ENCODE data around the gene ANKRD33B.

The ANKRD33B gene

DNA sequence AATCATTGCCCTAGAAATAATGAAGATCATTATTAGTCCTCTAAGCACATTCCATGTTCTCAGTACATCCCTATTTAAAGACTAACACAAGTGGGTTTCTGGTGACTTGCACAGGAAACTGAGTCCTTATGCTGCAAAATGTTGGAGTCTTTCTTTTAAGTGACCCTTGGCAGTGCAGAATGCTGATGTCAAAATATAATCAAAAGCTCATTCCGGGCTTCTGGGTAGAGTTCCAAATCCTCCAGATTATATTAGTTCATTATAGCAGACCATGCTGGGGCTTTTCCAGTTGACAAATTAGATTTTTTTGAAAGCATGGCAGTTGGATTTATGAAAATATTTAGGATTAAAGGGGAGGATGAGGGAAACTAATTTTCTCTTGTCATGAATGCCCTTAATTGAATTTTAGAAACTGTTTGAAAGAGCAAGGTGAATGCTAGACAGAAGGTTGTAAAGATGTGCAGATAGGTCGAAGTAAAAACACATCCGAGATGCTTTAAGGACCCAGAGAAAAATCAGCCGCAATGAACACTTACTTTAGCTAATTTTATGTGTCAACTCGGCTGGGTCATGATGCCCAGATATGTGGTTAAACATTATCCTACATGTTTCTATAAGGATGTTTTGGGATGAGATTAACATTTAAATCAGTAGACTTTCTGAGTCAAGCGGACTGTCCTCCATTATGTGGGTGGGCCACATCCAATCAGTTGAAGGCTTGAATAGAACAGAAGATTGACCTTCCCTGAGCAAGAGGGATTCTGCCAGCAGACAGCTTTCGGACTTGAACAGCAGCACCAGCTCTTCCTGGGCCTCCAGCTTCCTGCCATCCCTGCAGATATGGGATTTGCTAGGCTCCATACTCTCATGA lies 108.5 kb downstream of the ANKRD33B start:
- no peak for DNase-seq (ENCODE audit: low read depth in 2 of 2, low spot score in 1 of 2)

DNA sequence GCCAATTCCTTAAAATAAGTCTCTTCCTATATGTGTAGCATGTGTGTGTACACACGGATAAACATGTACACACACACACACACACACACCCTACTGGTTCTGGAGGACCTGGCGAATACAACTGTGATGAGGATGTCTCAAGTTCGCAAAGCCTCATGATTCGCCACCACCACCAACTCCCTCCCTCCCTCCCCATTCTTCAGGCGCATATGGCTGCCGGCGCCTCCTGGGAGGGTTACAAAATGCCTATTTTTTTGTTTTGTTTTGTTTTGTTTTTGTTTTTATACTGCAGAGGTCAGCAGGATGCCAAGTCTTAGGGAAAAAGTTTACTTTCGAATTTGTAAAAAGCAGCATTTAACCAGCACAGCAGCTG lies 109.1 kb downstream of the ANKRD33B start:
- DNase-seq (ENCODE audit: low read depth in 2 of 2, low spot score in 1 of 2), result no peak

DNA sequence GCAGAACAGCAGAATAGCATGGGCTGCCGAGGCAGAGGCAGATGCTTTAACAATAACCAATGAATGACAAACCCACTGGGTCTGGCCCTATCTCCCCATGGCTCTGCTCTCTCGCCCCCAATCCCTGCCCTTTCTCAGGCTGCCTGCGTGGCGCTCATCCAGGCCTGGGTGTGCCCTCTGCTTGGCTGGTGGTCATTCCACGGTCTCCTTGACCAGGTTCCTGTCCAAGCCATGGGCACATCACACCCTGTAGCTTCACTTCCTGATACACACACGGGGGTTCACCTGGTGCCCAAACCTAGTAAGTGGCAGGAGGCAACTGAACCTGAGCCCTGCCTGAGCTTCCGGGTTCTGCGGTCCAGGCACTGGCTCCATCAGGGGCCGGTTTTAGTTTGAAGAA lies 109.5 kb downstream of the ANKRD33B start:
- no peak for DNase-seq (ENCODE audit: low read depth in 2 of 2, low spot score in 1 of 2)

DNA sequence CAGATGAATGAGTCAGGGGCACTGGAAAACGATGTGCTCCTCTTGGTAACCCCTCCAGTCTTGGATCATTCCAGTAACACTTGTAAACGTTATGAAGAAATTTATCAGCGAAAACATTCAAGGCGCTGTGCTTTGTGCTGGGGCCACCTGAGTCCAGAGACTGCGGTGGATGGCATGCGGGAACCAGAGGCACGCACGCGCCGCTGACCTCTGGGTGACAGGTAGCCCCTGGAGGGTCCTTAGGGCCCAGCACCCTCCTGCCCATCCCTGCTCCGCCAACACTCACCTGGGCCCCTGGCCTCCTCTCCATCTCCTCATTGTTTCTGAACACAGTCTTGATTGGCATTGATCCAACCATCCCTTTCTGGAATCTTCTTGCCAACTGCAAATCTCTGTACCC lies 110.2 kb downstream of the ANKRD33B start:
- DNase-seq (ENCODE audit: low read depth in 2 of 2, low spot score in 1 of 2), result no peak

DNA sequence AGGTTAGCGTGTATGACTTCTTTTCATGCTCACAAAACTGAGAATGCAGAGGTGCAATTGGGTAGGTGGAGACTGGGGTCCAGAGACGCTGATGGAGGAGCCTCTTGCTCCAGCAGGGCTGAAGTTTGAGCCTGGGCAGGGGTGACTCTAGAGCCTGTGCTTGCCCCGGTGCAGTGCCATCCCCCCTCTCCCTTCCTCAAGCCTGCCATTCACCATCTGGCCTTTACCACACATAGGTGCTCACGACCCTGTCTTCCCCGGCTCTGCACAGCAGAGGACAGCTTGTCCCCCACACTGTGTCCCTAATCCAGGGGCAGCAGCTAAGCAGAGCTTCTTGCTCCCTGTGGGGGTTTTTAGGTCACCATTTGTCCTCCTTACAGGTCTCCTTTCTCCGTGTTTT lies 110.7 kb downstream of the ANKRD33B start:
- DNase-seq (ENCODE audit: low read depth in 2 of 2, low spot score in 1 of 2), result no peak

DNA sequence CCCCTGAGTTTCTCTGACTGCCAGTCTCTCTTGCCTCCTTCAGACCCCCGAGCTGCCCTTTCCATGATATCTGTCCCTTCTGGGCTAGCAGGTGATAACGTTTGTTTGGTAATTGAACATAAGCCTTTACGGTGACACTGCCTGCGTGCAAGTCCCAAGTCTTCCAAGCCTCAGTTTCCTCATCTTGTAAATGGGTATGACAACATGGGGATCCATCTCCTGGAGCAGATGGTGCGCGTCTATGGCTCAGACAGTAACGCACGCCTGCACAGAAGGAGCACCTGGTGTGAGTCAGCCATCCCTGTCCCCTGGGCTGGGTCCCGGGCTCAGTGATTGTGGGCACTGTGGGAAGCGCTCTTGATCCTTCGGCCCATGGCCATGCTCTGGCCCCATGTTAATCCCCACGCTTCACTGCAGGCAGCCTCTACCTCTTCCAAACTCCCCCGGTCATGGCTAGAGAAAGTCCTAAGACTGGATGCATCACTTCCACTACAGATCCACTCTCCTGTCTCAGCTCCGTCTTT lies 111.4 kb downstream of the ANKRD33B start:
- DNase-seq (ENCODE audit: low read depth in 2 of 2, low spot score in 1 of 2), result no peak

DNA sequence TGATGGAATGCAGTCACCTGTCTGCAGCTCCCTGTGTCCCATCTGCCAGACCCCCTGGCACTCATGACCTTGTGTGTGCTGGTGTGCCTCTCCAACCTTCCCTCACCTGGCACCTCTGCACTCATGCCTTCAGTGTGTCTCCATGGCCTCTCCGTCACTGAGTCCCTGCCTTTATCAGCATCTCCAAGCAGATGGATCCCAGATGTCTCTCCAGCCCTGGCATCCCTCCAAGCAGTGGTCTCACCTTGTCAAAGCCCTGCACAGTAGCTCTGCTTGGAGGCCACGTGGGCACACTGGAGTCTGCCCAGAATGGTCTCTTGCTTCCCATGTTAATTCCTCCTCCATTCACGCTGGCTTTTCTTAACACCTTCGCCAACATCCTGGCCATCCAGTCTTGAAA lies 112.4 kb downstream of the ANKRD33B start:
- DNase-seq (ENCODE audit: low read depth in 2 of 2, low spot score in 1 of 2), result no peak

DNA sequence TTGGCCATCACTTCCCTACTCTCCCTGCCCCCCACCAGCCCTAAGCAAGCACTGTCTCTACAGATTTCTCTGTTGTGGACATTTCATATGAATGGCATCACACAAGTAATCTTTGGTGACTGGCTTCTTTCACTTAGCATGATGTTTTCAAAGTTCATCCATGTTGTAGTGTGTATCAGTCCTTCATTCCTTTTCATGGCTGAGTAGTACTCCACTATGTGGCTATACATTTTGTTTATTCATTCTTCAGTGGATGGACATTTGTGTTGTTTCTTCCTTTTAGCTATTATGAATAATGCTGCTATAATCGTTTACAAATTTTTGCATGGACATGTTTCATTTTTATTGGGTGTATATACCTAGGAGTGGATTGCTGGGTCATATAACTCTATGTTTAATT lies 113.1 kb downstream of the ANKRD33B start:
- DNase-seq (ENCODE audit: low read depth in 2 of 2, low spot score in 1 of 2), result no peak

DNA sequence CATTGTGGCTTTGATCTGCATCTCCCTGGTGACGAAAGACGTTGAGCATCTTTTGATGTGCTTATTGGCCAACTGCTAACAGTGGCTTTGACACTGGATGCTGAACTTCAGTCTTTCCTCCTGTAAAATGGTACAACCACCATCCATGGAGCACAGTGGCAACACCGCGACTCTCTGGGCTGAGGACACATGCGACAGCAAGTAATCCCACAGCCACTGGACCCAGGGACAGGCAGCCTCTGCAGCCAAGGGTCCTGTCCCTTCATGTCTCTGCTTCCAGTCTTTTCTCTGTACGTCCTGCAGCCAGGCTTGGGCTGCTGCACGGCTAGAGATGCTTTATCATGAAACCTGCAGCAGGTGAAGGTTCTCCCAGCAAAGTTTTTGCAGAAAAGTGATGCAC lies 113.7 kb downstream of the ANKRD33B start:
- DNase-seq (ENCODE audit: low read depth in 2 of 2, low spot score in 1 of 2), result no peak

DNA sequence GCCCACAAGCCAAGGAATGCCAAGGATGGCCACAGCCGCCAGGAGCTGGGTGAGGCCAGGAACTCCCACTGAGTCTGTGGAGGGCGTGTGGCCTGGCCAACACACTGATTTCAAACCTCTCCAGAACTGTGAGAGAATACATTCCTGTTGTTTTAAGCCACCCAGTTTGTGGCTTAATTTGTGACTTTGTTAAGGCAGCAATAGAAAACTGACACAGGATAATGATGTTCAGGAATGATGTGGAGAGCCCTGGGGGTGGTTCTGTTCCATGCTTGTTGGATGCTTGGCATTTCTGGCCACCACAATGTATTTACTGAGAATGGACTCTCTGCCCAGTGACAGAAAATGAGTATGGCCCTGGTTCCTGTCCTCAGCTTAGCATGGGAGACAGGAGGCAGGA lies 114.4 kb downstream of the ANKRD33B start:
- no peak for DNase-seq (ENCODE audit: low read depth in 2 of 2, low spot score in 1 of 2)

DNA sequence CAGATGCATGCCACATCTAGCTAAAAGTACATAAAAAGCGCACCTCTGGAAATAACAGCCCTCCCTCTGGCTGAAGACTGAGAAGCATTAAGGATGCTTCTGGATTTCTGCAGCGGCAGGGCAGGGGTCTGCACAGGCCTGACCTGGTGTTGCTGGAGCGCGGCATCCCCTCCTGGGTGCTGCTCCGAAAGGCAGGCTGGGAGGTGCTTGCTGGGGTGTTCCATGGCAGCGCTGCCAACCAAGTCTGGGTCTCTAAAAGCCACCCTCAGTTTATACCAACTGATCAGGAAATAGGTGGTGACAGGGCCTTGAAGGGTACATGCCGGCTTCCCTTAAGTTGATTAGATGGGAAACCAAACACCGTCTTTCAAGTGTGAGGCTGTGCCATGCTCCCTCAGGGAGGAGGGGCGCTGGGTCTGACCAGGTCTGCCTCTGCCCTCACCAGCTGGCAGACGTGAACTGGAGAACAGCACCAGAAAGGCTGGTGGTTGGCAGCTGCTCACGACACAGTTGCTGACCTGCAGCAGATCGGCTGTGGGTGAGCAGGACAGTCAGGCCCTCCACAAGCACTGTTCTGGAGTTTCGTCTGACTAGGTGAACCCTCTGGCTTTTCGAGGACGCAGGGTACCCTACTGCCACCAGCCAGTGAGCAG lies 115.6 kb downstream of the ANKRD33B start:
- no peak for DNase-seq (ENCODE audit: low read depth in 2 of 2, low spot score in 1 of 2)

DNA sequence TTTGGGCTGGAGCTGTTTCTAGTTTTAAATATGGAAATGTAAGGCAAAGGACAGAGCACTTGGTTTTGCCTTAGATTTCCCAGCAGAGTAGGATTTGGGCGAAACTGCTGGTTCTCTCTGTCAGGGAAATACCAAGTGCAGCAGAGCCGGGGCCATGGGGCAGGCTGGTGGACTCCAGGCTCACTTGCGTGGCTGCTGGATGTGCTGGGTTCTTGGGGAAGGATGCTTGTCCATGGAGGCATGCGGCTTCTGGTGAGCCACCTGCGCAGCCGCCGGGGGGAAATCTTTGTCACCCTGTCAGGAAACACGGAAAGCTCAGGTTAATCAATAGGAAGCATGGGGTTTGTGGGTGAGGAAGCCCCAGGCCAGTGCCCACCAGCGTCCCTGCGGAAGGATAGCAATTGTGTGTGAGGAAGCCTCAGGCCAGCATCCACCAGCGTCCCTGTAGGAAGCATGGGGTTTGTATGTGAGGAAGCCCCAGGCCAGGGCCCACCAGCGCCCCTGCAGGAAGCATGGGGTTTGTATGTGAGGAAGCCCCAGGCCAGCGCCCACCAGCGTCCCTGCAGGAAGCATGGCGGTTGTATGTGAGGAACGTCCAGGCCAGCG lies 117.1 kb downstream of the ANKRD33B start:
- DNase-seq (ENCODE audit: low read depth in 2 of 2, low spot score in 1 of 2), result no peak

DNA sequence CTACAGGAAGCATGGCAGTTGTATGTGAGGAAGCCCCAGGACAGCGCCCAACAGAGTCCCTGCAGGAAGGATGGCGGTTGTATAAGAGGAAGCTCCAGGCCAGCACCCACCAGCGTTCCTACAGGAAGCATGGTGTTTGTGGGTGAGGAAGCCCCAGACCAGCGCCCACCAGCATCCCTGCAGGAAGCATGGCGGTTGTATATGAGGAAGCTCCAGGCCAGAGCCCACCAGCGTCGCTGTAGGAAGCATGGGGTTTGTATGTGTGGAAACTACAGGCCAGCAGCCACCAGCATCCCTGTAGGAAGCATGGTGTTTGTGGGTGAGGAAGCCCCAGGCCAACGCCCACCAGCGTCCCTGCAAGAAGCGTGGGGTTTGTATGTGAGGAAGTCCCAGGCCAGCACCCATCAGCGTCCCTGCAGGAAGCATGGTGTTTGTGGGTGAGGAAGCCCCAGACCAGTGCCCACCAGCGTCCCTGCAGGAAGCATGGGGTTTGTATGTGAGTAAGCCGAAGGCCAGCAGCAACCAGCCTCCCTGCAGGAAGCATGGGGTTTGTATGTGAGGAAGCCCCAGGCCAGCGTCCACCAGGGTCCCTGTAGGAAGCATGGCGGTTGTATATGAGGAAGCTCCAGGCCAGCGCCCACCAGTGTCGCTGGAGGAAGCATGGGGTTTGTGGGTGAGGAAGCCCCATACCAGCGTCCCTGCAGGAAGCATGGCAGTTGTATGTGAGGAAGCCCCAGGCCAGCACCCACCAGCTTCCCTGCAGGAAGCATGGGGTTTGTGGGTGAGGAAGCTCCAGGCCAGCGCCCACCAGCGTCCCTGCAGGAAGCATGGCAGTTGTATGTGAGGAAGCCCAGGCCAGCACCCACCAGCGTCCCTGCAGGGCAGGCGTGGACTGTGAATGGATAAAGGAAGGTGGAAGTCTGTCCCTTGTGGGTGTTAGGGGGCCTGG lies 118.1 kb downstream of the ANKRD33B start:
- no peak for DNase-seq (ENCODE audit: low read depth in 2 of 2, low spot score in 1 of 2)

DNA sequence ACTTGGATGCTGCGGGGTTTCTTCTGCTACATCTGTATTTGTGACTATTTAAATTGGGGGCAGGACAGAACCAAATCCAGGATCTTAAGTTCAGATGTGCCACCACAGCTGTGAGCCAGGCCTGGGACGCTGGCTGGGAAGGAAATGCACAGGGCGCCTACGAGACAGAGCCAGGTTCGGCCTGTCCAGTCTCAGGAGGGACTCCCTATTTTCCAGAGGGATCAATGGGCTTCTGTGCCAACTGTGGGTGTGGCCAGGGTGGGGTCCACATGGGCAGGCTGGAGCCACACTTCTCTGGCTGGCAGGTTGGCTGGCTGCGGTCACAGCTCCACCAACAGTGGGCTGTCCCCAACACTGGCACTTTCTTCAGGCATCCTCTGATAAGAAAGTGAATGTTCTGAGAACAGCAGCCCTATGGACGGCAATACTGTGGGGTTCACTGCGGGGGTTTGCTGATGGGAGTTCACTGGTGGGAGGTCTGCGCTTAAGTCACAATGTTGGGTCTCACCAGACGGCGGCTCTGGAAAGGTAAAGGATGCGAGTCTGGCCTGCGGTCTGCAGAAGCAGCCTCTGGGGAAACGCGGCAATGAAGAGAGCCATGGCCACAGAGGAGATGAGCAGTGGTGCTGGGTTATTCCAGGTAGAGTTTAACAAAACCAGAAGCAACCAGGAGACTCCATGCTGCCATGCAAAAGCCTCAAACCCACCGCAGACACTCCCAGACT lies 119.1 kb downstream of the ANKRD33B start:
- no peak for DNase-seq (ENCODE audit: low read depth in 2 of 2, low spot score in 1 of 2)

DNA sequence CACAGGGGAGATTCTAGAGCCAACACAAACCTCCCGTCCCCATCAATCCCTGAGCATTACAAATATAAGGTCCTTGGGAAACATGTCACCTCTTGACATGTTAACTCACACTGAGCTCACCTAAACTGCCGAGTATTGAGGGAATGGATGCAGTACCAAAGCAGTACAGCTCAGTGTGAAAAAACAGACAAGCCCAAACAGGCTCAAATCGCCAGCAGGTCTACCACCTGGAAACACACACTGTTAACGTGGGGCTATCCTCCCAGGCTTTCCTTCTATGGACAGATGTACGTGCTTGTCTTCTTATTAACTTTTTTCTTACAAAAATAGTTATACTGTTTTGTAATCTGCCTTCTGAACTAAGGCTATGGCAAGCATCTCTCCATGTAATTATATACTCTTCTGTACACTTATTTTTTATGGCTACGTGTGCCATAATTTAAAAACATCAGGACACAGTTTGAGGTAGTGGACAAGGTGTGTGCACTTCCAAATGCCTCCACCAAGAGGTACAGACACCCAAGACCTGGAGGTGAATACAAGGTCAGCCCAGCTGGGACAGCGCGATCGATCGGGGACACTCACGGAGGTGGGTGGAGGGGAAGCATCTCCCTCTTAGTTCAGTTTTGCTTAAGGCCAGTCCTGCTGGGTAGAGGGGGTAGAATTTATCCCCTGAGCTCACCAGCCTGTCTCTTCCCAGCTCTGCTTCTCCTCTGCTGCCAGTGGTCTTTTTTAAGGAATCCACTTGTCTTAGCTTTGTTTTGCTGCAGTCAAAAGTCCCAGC lies 120.6 kb downstream of the ANKRD33B start:
- DNase-seq (ENCODE audit: low read depth in 2 of 2, low spot score in 1 of 2), result no peak

DNA sequence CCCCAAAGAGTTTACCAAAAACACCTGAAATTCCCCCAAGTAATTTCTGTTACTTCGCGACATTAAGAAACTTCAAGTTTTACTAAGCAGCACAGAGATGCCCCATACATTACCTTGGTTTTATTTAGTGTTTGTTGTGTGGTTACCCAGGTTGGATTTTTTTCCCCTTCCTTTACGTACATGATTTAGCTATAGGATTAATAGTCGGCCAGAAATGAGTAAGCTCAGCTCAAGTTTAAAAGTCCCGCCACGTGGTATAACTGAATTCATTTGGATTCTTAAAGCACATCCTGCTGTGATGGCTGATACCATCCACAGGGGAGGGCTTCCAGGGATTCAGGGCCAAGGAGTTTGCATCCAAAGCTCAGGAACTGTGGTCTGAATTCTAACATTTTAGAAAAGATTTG lies 121.2 kb downstream of the ANKRD33B start:
- DNase-seq (ENCODE audit: low read depth in 2 of 2, low spot score in 1 of 2), result no peak

DNA sequence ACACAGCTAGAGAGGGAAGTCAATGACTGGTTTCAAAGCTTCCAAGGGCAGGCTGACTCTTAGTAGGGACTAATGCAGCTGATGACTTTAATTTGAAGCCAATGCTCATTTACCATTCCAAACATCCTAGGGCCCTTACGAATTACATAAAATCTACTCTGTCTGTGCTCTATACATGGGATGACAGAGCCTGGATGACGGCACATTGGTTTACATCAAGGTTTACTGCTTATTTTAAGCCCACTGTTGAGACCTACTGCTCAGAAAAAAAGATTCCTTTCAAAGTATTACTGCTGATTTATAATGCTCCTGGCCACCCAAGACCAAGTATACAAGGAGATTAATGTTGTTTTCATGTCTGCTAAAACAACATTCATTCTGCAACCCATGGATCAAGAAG lies 123.0 kb downstream of the ANKRD33B start:
- no peak for DNase-seq (ENCODE audit: low read depth in 2 of 2, low spot score in 1 of 2)

DNA sequence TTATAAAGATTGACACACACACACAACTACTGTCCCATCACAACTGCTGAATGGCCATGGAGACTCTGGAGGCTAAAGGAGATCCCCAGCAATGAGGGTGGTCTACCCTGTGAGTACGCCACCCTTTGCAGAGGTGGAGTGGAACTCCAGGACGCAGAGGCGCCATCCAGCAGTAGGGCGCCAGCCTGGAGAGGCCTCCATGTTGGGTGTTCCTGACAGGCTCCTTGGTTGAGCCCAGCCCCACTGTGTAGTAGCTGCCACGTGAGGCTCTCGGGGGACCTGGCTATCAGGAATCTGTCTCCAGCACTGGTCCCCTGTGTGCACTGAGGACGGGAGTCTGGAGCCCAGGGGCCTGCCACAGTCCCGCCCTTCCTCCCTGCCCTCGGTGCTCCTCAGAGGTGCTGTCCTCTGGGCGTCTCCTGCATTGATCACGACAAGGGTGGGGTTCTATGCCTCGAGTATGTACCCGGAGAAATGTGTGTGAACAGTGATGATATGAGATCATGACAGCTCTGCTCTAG lies 124.8 kb downstream of the ANKRD33B start:
- DNase-seq (ENCODE audit: low read depth in 2 of 2, low spot score in 1 of 2), result no peak

DNA sequence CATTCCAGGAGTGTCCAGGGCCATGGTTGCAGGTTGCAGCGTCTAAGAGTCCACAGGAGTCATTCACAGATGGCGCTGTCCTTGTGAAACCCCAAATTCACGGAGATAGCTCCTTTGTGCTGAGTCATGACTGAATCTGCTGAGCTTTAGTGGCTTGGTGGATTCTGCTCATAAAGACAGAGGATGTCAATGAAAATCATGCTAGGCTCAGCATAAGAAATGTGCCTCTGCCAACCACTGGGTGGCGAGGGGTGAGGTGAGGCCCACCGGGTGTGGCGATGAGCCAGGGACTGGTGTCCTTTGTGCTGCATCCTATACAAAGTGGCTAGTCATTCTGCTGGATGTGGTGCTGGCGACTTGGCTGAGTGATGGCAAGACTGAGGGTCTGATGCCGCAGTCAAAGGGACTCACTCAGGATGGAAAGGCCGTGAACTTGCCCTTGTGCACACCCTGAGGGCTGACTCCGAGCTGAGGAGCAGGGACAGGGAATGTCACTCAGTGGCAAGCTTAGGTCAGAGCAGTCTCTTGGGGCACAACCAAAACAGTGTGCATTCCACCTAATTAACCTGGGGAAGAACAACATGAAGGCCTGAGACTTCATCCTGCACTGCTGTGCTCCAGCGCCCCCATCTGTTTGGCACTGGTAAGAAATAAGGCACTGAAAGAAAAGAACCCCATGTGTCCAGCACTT lies 125.7 kb downstream of the ANKRD33B start:
- no peak for DNase-seq (ENCODE audit: low read depth in 2 of 2, low spot score in 1 of 2)
